ENCODE measurements around the gene CUL3.
"Not testable (repeated sequence)": the region's sequence is repeated elsewhere in the genome, so short reads cannot be mapped to it uniquely, and the experiment has no call there.

Gene CUL3

GRCh38 chr2:224585211-224586088, at the start of gene CUL3:
TSS of gene CUL3 (minus strand) at chr2:224585363. CDS start at chr2:224585009, 354 bp downstream.
- peak; percentile 92 for DNase-seq

GRCh38 chr2:224630659-224631550, 45.7 kb upstream of the CUL3 start:
- no peak for DNase-seq

- no peak for DNase-seq
Observed at GRCh38 chr2:224628416-224628815, 43.3 kb upstream of the CUL3 start.

GRCh38 chr2:224626735-224627134, 41.6 kb upstream of the CUL3 start:
- no peak for DNase-seq

- no peak for DNase-seq
Observed at GRCh38 chr2:224613543-224614286, 28.6 kb upstream of the CUL3 start.

GRCh38 chr2:224612578-224612977, 27.4 kb upstream of the CUL3 start:
- DNase-seq = no peak

GRCh38 chr2:224611938-224612337, 26.8 kb upstream of the CUL3 start:
- no peak for DNase-seq

GRCh38 chr2:224608104-224608503, 22.9 kb upstream of the CUL3 start:
- peak; percentile 54 for DNase-seq

- DNase-seq = not testable (repeated sequence)
Observed at GRCh38 chr2:224603746-224604500, 18.8 kb upstream of the CUL3 start.

GRCh38 chr2:224602778-224603375, 17.7 kb upstream of the CUL3 start:
- not testable (repeated sequence) for DNase-seq

GRCh38 chr2:224601923-224602322, 16.8 kb upstream of the CUL3 start:
- no peak for DNase-seq

- no peak for DNase-seq
Observed at GRCh38 chr2:224598678-224599077, 13.5 kb upstream of the CUL3 start.

- no peak for DNase-seq
Observed at GRCh38 chr2:224596289-224596688, 11.1 kb upstream of the CUL3 start.

- DNase-seq = no peak
Observed at GRCh38 chr2:224595518-224595917, 10.4 kb upstream of the CUL3 start.

GRCh38 chr2:224594840-224595239, 9.7 kb upstream of the CUL3 start:
- no peak for DNase-seq

- no peak for DNase-seq
Observed at GRCh38 chr2:224591220-224591619, 6.1 kb upstream of the CUL3 start.

- no peak for DNase-seq
Observed at GRCh38 chr2:224586127-224586695, 1.0 kb upstream of the CUL3 start.

GRCh38 chr2:224584785-224585210, 365 bp downstream of the CUL3 start:
- DNase-seq = no peak

GRCh38 chr2:224584111-224584784, 915 bp downstream of the CUL3 start:
- no peak for DNase-seq

GRCh38 chr2:224583033-224583432, 2.1 kb downstream of the CUL3 start:
- DNase-seq = not testable (repeated sequence)

- no peak for DNase-seq
Observed at GRCh38 chr2:224580248-224580647, 4.9 kb downstream of the CUL3 start.

All from SHP77 treated with DMSO at 0.1 percent for 48 hours (cell line).